ENCODE results near the gene ZNF860.
"Not testable (repeated sequence)": the region's sequence is repeated elsewhere in the genome, so short reads cannot be mapped to it uniquely, and the experiment has no call there.

The ZNF860 gene

GRCh38 chr3:32000877-32001276 is 19.3 kb downstream of the ZNF860 start:
- no peak for DNase-seq

DNA sequence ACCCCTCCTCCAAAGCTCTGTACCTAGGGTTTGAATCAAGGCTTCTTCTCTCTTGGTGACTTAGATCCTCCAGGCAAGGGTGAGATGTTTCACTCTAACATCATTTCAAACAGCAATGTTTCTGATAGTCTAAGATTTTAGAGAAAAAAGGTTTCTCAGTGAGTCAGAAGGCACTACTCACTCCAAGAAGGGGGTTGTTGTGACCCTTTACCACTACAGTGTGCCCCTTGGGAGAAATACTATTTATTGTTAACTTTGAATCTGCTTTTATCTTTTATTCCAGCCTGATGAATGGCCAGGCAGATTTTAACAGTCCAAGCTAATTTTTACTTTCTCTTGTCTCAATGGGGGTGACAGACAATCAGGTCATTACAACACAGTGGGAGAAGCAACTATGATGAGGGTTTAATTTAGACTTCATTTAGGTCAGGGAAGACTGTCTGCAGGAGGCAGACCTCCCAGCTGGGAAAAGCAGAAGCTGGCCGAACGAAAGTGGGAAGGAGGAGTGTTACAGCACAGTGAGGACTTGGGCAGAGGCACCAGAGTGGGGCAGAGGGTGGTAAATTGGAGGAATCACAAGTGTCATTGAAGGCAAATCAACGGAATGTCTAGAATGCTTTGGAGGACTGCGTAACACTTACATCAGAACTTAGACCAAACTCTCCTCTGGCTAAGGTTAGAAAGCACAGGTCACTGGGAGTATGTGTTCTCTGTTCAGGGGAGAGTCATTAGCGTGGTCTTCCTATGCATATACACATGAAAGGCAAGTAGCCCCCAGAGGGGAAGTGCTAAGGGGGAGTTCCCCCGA is 21.2 kb downstream of the ZNF860 start:
- no peak for DNase-seq

- no peak for DNase-seq
Measured at GRCh38 chr3:32003380-32003779, 21.8 kb downstream of the ZNF860 start.

DNA sequence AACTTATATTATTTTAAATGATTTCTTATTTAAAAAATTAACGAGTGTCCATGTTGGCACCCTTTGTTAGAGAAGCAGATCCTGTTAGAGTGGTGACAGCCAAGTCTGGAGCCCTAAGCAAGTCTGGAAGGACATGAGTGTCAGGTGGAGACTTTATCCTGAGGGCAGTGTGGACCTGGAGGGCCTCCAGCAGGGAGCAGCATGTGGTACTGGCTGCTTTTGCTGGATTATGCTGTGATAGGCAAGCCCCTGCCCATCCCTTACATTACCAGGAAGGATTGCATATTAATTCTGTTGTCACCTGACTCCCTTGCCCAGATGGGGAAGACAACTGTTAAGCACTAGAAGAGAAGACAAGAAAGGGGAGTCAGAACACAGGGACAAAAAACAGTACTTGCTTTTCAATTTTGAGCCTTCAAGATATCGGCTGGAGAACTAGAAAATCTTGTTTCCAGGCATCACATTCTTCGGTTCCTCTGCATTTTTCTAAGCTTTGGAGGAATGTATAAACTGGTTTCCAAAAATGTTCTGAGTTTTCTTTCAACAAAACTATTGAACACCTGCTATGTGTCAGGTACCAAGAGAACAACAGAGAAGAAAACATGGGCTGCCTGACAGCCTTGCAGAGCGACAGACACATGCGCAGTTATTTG is 22.7 kb downstream of the ZNF860 start:
- DNase-seq = no peak

GRCh38 chr3:32009101-32009500 is 27.6 kb downstream of the ZNF860 start:
- DNase-seq = no peak

DNA sequence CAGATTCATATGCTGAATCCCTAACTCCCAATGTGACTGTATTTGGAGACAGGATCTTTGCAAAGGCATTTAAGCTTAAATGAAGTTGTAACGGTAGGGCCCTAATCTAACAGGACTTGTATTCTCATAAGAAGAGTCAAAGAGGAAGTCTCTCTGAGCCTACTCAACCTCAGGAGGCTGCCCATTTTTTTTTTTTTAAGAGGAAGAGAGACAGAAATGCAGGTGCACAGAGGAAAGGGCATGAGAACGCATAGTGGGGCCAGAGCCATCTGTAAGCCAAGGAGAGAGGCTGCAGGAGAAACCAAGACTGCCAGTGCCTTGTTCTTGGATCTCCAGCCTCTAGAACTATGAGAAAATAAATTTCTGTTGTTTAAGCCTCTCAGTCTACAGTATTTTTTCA is 28.4 kb downstream of the ZNF860 start:
- no peak for DNase-seq

GRCh38 chr3:32010699-32011098 is 29.1 kb downstream of the ZNF860 start:
- DNase-seq = not testable (repeated sequence)

DNA sequence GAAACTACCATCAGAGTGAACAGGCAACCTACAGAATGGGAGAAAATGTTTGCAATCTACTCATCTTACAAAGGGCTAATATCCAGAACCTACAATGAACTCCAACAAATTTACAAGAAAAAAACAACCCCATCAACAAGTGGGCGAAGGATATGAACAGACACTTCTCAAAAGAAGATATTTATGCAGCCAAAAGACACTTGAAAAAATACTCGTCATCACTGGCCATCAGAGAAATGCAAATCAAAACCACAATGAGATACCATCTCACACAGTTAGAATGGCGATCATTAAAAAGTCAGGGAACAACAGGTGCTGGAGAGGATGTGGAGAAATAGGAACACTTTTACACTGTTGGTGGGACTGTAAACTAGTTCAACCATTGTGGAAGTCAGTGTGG is 34.1 kb downstream of the ZNF860 start:
- DNase-seq = not testable (repeated sequence)

DNA sequence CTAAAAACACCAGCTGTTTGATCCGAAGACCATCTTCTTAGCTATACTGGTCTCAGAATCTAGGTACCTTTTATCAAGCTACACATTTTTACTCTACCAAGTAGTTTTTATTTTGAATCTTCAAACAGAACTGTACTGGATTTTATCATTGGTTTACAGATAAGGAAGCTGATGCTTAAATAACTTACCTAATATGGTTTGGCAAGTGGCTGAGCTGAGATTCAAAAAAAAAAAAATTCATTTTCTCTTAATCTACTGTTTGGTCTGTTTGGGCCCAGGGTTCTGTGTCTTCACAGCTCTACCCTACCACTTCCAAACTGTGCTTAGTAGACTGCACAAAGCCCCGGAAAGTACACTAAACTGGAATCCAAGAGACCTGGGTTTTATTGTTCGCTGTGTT is 35.7 kb downstream of the ZNF860 start:
- no peak for DNase-seq

- DNase-seq = no peak
Measured at GRCh38 chr3:32018757-32019564, 37.4 kb downstream of the ZNF860 start.

- DNase-seq = no peak
Measured at GRCh38 chr3:32021155-32021554, 39.6 kb downstream of the ZNF860 start.

GRCh38 chr3:32021748-32022147 is 40.2 kb downstream of the ZNF860 start:
- no peak for DNase-seq

- no peak for DNase-seq
Measured at GRCh38 chr3:32022947-32023346, 41.4 kb downstream of the ZNF860 start.

DNA sequence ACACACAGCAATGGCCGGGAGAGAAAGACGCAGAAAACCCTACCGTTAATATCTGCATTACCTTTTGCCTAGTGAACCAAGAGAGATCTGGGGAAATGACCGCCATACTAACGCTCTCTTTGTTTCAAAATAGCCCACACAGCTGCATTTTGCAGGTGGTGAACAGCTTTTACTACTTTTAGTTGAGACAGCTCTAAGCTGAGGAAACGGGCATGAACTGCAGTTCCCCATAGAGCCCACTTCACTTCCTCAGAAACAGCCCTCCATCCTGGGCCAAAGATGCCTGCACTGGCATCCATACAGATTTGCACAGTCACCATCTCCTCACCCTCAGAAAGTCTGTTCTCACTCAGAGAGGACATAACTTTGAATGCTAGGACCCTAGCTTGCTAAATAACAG is 45.0 kb downstream of the ZNF860 start:
- DNase-seq = no peak

GRCh38 chr3:32037932-32038267 is 56.4 kb downstream of the ZNF860 start:
- no peak for DNase-seq

- no peak for DNase-seq
Measured at GRCh38 chr3:32041316-32041715, 59.8 kb downstream of the ZNF860 start.
